Neuronal stem cell (in vitro differentiated cells): ENCODE data around the gene FLVCR1.
"Not testable (repeated sequence)": the region's sequence is repeated elsewhere in the genome, so short reads cannot be mapped to it uniquely, and the experiment has no call there.

Source experiments
- DNase-seq: peaks from one replicate; pipeline ENCODE4 v3.0.0-alpha.2; 2013; ENCODE audit warnings: low spot score
- H2AFZ ChIP-seq: one replicate; pipeline ENCODE4 v1.6.1; 2013; ENCODE audit warnings: mild to moderate bottlenecking, low read length, inconsistent platforms
- H2AK5ac ChIP-seq: 2 replicates; pipeline ENCODE4 v1.6.1; 2013; ENCODE audit warnings: low read depth, mild to moderate bottlenecking, inconsistent platforms, low read length, moderate library complexity, mixed read lengths
- H2BK120ac ChIP-seq: 2 replicates; pipeline ENCODE4 v1.6.1; 2013; ENCODE audit warnings: low read depth, mild to moderate bottlenecking, inconsistent platforms, low read length, moderate library complexity, mixed read lengths
- H2BK12ac ChIP-seq: one replicate; pipeline ENCODE4 v1.6.1; 2013; ENCODE audit warnings: low read length, inconsistent platforms
- H2BK15ac ChIP-seq: 2 replicates; pipeline ENCODE4 v1.6.1; 2013; ENCODE audit warnings: mild to moderate bottlenecking, low read length, inconsistent platforms, mixed read lengths
- H2BK5ac ChIP-seq: one replicate; pipeline ENCODE4 v1.6.1; 2013; ENCODE audit warnings: inconsistent platforms, mild to moderate bottlenecking, low read length, moderate library complexity
- H3K14ac ChIP-seq: one replicate; pipeline ENCODE4 v1.6.1; 2013; ENCODE audit warnings: low read length, inconsistent platforms
- H3K18ac ChIP-seq: 2 replicates; pipeline ENCODE4 v1.6.1; 2013; ENCODE audit warnings: low read length, inconsistent platforms
- H3K23ac ChIP-seq: 2 replicates; pipeline ENCODE4 v1.6.1; 2013; ENCODE audit warnings: low read depth, mild to moderate bottlenecking, mixed read lengths, low read length, inconsistent platforms; ENCODE audit not compliant: poor library complexity
- H3K27ac ChIP-seq: replicated peaks from 3 replicates; pipeline ENCODE4 v1.5.1; 2013; ENCODE audit warnings: low read length, inconsistent platforms
- H3K27me3 ChIP-seq, 3 experiments: 2 replicates each; pipeline ENCODE4 v1.6.1; 2013; ENCODE audit warnings: low read length in 3 of 3, mild to moderate bottlenecking in 2 of 3, inconsistent platforms in 1 of 3, low read depth in 1 of 3, mixed read lengths in 1 of 3, moderate library complexity in 1 of 3; ENCODE audit not compliant: control insufficient read depth in 3 of 3, insufficient read depth in 3 of 3
- H3K36me3 ChIP-seq, 2 donors: replicated peaks in 1 of 2; 2 replicates each; pipeline ENCODE4 v1.6.1; 2013; ENCODE audit warnings: low read length in 2 of 2; ENCODE audit not compliant: control insufficient read depth in 2 of 2, insufficient read depth in 2 of 2
- H3K4ac ChIP-seq: 2 replicates; pipeline ENCODE4 v1.6.1; 2013; ENCODE audit warnings: inconsistent platforms, mild to moderate bottlenecking, low read length, moderate library complexity
- H3K4me1 ChIP-seq, 2 donors: 1 replicate in 1 of 2; 2 replicates in 1 of 2; pipeline ENCODE4 v1.6.1; 2013; ENCODE audit warnings: low read length in 2 of 2, low read depth in 1 of 2; ENCODE audit not compliant: control insufficient read depth in 2 of 2, insufficient read depth in 1 of 2
- H3K4me2 ChIP-seq: one replicate; pipeline ENCODE4 v1.6.1; 2013; ENCODE audit warnings: mild to moderate bottlenecking, low read length, inconsistent platforms; ENCODE audit not compliant: insufficient read depth, poor library complexity, severe bottlenecking
- H3K4me3 ChIP-seq, 2 donors: 2 replicates each; pipeline ENCODE4 v1.5.1; 2013; ENCODE audit warnings: low read length in 2 of 2, mild to moderate bottlenecking in 2 of 2, inconsistent platforms in 1 of 2, moderate library complexity in 1 of 2
- H3K79me1 ChIP-seq: one replicate; pipeline ENCODE4 v1.6.1; 2013; ENCODE audit warnings: low read depth, mild to moderate bottlenecking, inconsistent platforms, low read length, moderate library complexity
- H3K9ac ChIP-seq: one replicate; pipeline ENCODE4 v1.6.1; 2013; ENCODE audit warnings: mild to moderate bottlenecking, low read depth, low read length, inconsistent platforms; ENCODE audit not compliant: poor library complexity
- H3K9me3 ChIP-seq, 2 donors: replicated peaks in 1 of 2; 2 replicates each; pipeline versions ENCODE3 to v1.6.1; 2013; ENCODE audit warnings: low read length in 2 of 2, mild to moderate bottlenecking in 2 of 2, inconsistent platforms in 1 of 2, low read depth in 1 of 2, mixed read lengths in 1 of 2, moderate library complexity in 1 of 2; ENCODE audit not compliant: control insufficient read depth in 2 of 2, insufficient read depth in 1 of 2
- H4K8ac ChIP-seq: one replicate; pipeline ENCODE4 v1.6.1; 2013; ENCODE audit warnings: low read depth, mild to moderate bottlenecking, inconsistent platforms, low read length, moderate library complexity
- H4K91ac ChIP-seq: one replicate; pipeline ENCODE4 v1.6.1; 2013; ENCODE audit warnings: low read length, low read depth, mild to moderate bottlenecking, inconsistent platforms; ENCODE audit not compliant: poor library complexity
- WGBS, 2 donors: extraction: QIAGEN DNeasy Blood & Tissue Kit; methylation state at CpG; one replicate each; pipeline ENCODE4 v1.1.7; 2013; ENCODE audit warnings: missing lambda C conversion rate in 2 of 2, mixed read lengths in 1 of 2; ENCODE audit not compliant: insufficient read length in 2 of 2, insufficient replicate concordance in 1 of 2; ENCODE audit errors: extremely low coverage in 2 of 2; 5-methylcytosine and 5-hydroxymethylcytosine counted together

FLVCR1 gene

DNA sequence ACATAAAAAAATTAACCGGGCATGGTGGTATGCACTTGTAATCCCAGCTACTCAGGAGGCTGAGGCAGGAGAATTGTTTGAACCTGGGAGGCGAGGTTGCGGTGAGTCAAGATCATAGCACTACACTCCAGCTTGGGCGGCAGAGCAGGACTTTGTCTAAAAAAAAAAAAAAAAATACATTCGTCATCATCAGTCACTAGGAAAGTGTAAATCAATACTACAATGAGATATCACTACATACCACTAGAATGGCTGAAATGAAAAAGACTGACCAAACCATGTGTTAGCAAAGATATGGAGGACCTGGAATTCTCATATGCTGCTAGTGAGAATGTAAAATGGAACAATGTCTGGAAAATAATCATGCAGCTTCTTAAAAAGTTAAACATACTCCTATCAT, 19.9 kb upstream of the FLVCR1 start:
- Histone ChIP-seq H3K79me1 (no peaks in the 10 kb centered on the region), H3K4me2 (no peak overlapping the region), H4K8ac (no peak overlapping the region), H3K36me3 (no peaks in the 10 kb centered on the region), H3K27me3 (no peaks in the 10 kb centered on the region), H3K9ac (no peak overlapping the region), H3K4ac (no peak overlapping the region), H2BK5ac (no peak overlapping the region), H2BK120ac (no peak overlapping the region), H3K27ac (no peak overlapping the region), H4K91ac (no peak overlapping the region), H3K9me3 (no peaks in the 10 kb centered on the region), H3K23ac (no peak overlapping the region), H2AFZ (no peak overlapping the region), H3K18ac (no peak overlapping the region), H2BK12ac (no peak overlapping the region), H2AK5ac (no peak overlapping the region), H2BK15ac (no peak overlapping the region), H3K4me3 (no peak overlapping the region), H3K4me1 (no peaks in the 10 kb centered on the region), H3K14ac (no peak overlapping the region)
- WGBS, 2 donors: no CpG with 5 or more reads among the region's 5 CpGs
- DNase-seq: no peak

DNA sequence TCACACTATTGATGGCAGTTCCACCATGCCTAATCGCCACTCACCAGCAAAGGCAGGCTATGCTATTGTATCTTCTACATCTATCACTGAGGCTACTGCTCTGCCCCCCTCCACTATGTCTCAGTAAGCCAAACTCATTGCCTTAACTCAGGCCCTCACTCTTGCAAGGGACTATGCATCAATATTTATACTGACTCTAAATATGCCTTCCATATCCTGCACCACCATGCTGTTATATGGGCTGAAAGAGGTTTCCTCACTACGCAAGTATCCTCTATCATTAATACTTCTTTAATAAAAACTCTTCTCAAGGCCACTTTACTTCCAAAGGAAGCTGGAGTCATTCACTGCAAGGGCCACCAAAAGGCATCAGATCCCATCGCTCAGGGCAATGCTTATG, 13.6 kb upstream of the FLVCR1 start:
- not testable (repeated sequence) for DNase-seq, H3K4me1 ChIP-seq, H3K36me3 ChIP-seq, H3K14ac ChIP-seq, H3K4me2 ChIP-seq, H3K4ac ChIP-seq, H2AK5ac ChIP-seq, H3K9me3 ChIP-seq, H4K8ac ChIP-seq, H2AFZ ChIP-seq, H4K91ac ChIP-seq, H2BK5ac ChIP-seq, H3K4me3 ChIP-seq, H3K9ac ChIP-seq, H3K18ac ChIP-seq, H2BK15ac ChIP-seq, H3K23ac ChIP-seq, H2BK12ac ChIP-seq, H3K27me3 ChIP-seq, H3K79me1 ChIP-seq, H2BK120ac ChIP-seq, H3K27ac ChIP-seq
- no CpG with 5 or more reads among the region's 3 CpGs for WGBS, 2 donors

DNA sequence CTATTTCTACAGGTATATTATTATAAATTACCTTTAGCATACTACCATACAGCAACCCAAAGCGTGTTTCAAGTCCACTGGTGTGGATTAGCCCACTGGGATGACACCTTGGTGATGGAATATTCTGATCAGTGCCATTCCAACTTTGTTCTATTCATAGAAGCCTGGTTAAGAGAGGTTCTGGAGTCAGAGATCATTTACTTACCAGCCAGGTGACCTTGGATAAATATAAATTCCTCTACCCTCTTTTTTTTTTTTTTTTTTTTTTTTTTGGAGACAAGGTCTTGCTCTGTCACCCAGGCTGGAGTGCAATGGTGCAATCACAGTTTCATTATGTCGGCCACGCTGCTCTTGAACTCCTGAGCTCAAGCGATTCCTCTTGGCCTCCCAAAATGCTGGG, 10.5 kb upstream of the FLVCR1 start, which contains the start of gene SPATA45:
SPATA45 (minus strand) TSS at position 101 of the 400 bp plus-strand sequence. CDS start 11,500 bp downstream, outside the sequence.
- Histone ChIP-seq H2AFZ (no peak within 1 kb of the TSS), H2AK5ac (no peak within 1 kb of the TSS), H2BK12ac (no peak within 1 kb of the TSS), H3K14ac (no peak within 1 kb of the TSS), H3K9me3 (no peaks in the 10 kb centered on the region), H2BK120ac (no peak within 1 kb of the TSS), H2BK5ac (no peak within 1 kb of the TSS), H3K23ac (no peak within 1 kb of the TSS), H3K4me1 (no peaks in the 10 kb centered on the region), H3K4ac (no peak within 1 kb of the TSS), H3K79me1 (no peaks in the 10 kb centered on the region), H3K4me3 (no peak within 1 kb of the TSS), H3K9ac (no peak within 1 kb of the TSS), H3K4me2 (no peak within 1 kb of the TSS), H2BK15ac (no peak within 1 kb of the TSS), H4K91ac (no peak within 1 kb of the TSS), H3K36me3 (no peaks in the 10 kb centered on the region), H3K27ac (no peak within 1 kb of the TSS), H3K18ac (no peak within 1 kb of the TSS), H3K27me3 (no peaks in the 10 kb centered on the region), H4K8ac (no peak within 1 kb of the TSS)
- no CpG with 5 or more reads among the region's 4 CpGs for WGBS, 2 donors
- no peak for DNase-seq

DNA sequence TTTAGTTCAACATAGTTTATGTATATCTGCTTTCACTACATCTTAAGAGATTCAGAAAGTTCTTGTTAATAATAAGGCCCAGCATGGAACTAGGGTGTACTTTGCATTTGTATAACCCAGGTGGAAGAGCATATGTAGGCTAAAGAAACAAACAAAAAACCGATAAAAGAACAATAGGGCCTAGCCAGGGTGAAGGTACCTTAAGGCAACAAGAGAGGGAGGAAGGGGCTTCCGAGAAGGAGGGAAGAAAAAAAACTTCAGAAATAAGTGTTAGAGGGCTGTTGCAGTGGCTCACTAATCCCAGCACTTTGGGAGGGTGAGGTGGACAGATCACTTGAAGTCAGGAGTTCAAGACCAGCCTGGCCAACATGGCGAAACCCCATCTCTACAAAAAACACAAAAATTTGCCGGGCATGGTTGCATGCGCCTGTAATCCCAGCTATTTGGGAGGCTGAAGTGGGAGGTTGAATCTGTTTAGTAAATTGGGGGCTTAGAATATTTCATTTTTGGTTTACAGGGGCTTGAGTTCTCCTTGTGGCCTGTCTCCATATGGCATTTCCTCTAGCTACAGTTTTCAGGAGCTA, 5.9 kb upstream of the FLVCR1 start:
- Histone ChIP-seq H2AFZ (no peak overlapping the region), H3K27me3 (peaks cover 0 to 1% (median 0%) of the 10 kb centered on the region in 3 experiments), H3K79me1 (no peaks in the 10 kb centered on the region), H3K4me2 (no peak overlapping the region), H3K14ac (no peak overlapping the region), H3K27ac (no peak overlapping the region), H4K91ac (no peak overlapping the region), H4K8ac (no peak overlapping the region), H2BK120ac (no peak overlapping the region), H2BK12ac (no peak overlapping the region), H3K4me3 (no peak overlapping the region), H3K36me3 (peaks cover 3 to 4% of the 10 kb centered on the region in 2 donors), H3K4me1 (peaks cover 1 to 5% of the 10 kb centered on the region in 2 donors), H2AK5ac (no peak overlapping the region), H3K9ac (no peak overlapping the region), H2BK15ac (no peak overlapping the region), H3K4ac (no peak overlapping the region), H3K23ac (no peak overlapping the region), H3K18ac (no peak overlapping the region), H2BK5ac (no peak overlapping the region), H3K9me3 (no peaks in the 10 kb centered on the region)
- DNase-seq: no peak
- WGBS, 2 donors: no CpG with 5 or more reads among the region's 5 CpGs
